HS-5 (cell line): ENCODE data around the gene KCNK15.
A peak's percentile ranks its signal among the peaks of the same experiment; 100 is the strongest.
"Not testable (repeated sequence)": the region's sequence is repeated elsewhere in the genome, so short reads cannot be mapped to it uniquely, and the experiment has no call there.

ENCODE experiments used
- DNase-seq: peaks from one replicate; pipeline ENCODE4 v3.0.0-alpha.2; 2012; ENCODE audit warnings: low read depth

KCNK15 gene

DNA sequence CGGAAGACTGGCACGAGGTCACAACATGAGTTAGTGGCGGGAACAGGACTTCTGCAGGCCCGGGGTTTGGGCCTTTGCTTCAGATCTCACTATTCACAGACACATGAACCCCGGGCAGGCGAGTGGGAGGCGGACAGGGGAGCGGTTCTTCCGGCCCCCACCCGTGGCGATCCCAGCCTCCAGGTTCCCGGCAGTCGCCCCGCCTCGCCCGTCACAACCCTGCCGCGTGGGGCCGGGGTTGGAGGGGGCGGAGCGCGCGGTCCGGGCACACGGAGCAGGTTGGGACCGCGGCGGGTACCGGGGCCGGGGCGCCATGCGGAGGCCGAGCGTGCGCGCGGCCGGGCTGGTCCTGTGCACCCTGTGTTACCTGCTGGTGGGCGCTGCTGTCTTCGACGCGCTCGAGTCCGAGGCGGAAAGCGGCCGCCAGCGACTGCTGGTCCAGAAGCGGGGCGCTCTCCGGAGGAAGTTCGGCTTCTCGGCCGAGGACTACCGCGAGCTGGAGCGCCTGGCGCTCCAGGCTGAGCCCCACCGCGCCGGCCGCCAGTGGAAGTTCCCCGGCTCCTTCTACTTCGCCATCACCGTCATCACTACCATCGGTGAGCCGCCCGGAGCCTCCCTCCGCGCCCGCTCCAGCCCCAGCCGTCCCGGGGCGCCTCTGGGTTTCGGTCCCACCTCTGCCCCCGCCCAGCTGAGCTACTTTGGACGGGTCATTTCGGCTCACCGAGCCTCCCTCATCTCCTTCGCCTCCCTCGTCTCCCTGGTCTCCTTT lies at the start of gene KCNK15:
TSS of gene KCNK15 (plus strand) at position 268 of the 769 bp plus-strand sequence. CDS start at position 314, 46 bp downstream.
- DNase-seq, result no peak

DNA sequence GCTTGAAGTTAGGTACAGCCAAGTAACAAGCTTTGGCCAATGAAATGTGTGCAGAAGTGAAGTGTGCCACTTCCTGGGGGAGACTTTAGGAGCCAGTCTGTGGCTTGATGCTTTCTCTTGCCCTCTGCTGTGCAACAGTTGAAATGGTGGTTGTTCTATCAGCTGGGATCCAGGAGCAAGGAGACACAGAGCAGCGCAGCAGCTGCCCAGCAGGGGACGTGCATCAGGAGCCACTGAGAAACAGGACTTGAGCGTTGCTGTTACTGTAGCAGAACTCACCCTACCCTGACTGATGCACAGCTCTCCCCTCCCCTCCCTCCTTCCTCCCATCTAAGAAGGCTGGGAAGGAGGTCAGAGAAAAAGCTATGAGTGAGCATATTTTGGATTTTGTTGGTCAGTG lies 49.4 kb upstream of the KCNK15 start:
- DNase-seq, result no peak

DNA sequence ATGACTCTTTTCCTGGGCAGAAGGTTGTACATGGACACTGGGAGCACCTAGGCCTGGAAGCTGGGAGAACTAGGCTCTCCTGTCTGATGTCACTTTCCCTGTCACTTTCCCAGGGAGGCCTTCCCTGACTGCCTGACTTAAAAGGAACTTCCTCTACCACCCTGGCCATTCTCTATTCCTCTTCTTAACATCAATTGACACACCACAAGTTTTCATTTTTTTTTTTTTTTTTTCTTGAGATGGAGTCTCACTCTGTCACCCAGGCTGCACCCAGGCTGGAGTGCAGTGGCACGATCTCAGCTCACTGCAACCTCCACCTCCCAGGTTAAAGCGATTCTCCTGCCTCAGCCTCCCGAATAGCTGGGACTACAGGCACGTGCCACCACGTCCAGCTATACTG lies 48.6 kb upstream of the KCNK15 start:
- DNase-seq, result not testable (repeated sequence)

DNA sequence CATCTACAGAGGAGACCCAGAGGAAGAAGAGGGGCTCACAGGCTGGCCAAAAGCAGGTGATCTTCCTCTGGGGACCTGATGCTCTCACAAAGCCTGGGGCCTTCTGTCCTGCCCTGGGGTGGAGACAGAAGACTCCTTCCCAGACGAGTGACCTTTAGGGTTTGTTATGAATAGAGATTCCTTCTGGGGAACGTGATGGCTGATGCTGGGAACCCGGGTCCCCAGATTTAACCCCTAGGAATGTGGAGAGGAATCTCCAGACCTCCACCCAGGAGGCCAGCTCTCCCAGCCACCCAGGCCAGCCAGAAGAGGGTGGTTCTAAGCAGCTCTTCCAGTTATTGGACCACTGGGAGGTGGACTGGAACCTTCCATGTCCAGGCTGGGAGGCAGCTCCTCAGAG lies 47.3 kb upstream of the KCNK15 start:
- DNase-seq, result no peak

DNA sequence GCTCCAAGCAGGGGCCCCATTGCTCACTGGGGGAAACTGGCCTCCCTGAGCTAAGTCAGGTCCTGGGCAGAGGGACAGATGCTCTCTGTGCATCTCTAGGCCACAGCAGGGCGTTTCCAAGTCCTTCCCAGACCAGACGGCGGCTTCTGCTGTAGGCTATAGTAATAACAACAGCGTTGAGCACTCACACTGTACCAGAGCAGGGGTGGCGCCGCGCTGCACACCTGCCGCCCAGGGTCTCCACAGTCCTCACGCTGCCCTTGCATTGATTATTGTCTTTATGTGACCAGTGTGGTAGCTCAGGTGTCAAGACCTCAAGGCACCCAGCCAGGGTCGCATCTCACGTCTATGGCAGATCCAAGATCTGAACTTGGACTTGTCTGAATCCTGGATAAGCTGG lies 45.4 kb upstream of the KCNK15 start:
- DNase-seq, result no peak

DNA sequence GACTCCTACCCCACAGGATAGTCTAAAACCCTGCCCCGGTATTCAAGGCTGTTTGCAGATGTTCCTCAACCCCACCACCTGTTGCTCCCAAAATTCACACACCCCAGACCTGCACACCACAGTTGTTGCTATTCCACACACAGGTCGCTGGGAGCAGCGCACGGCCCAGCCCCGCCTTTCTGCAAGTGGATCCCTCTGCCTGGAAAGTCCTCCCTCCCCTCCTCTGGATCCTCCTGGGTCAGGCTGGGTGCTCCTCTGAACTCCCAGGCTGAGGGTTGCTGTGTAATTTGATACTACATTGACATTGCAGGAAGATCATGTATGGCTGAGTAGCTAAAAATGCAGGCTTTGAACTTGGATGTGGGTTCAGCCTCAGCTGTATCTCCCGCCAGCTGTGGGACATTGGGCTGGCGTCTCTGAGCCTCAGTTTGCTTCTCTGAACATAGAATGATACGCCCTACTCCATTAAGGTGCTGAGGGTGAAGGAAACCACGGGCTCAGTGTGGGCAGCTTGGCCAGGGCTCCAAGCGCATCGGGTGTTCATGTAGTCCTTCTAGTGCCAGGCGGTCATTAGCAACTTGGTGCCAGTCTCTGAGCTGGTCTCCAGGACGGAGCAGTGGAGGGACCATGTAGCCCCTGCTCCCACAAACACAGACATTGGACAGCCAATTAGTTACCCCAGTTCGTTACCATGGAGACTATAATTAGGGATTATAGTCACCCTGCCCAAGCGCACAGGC lies 44.4 kb upstream of the KCNK15 start:
- DNase-seq, result no peak

DNA sequence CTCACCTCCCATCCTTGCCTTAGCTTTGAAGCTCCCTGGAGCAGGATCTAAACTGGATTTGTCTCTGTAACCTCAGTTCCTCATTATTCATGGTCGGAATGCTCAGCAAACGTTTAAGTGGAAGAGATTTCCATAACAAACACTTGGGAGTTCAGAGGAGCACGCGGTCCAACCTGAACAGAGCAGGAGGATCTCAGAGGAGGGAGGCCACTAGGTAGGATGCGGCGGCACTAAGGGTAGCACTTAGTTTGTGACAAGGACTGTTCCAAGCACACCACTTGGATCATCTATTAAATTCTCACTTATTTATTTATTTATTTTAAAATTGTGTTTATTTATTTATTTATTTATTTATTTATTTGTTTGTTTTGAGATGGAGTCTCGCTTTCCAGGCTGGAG lies 43.8 kb upstream of the KCNK15 start:
- no peak for DNase-seq

DNA sequence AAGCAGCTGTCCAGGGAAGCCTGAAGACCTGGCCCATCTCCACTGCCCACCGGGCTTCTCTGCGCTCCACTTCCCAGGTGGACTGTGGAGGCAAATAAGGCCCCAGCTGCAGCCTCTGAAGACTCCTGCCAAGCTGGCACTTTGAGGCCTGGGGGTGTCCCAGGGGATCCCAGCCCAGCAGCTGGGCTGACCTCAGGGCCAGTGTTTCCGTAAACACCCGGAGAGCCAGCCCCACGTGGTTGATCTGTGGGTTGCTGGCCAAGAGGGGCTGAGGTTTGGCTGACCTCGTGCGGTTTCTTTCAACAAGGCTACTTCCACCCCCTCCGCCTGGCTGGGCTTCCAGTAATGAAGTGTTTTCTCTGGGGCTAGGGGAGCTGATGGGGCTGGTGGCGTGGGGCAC lies 42.9 kb upstream of the KCNK15 start:
- DNase-seq, result peak; percentile 73

DNA sequence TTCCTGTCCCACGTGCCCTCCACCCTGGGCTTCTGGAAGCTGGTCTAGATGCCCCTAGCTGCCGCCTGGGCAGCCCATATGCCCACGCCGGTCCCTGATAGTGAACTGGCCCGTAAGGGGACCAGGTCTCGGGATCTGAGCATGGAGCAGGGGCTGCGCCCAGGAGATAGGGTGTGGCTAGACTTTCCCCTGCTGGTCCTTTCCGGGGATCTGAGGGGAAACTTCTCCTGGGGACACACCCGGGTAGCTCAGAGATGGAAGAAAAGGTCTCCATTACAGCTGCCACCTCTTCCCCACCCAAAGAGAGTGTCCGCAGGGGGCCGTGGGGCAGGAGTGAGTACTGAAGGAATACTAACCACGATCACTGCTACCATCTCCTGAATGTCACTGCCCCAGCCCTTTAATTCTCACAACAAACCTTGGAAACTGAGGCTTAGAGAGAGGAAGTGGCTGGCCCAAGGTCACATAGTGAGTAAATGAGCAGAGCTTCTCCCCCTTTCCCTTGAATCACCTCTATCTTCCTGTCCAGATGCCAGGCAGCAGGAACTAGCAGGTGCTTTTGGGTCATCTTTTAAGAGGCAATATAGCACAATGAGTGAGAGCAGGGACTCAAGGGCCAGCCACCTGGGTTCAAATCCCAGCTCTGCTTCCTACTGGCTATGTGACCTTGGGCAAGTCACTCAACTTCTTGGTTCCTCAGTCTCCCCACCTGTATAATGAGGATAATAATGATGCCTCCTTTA lies 42.3 kb upstream of the KCNK15 start:
- DNase-seq, result no peak

DNA sequence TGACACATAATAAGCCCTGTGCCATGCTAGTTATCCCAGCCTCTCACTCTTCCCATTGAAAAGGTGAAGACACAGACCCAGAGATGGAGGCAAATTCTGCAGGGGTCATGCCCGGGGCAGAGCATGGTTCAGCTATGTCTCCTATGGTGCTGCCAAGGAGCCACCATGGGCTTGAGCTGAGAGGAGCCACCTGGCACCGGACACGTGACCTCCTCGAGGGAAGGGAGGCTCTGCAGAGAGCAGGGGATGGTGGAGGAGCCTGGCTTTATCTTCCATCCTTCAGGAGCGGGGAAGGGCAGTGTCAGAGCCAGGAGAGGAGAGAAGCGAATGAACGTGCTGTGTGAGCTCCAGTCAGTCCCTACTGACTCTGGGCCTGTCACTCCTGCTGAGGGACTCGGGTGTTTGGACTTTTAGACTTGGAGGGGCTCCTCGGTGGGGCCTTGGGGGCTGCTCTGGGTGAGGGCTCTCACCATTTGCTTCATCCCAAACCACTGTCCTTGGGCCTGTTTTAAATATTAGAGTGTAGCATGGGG lies 41.6 kb upstream of the KCNK15 start:
- no peak for DNase-seq

DNA sequence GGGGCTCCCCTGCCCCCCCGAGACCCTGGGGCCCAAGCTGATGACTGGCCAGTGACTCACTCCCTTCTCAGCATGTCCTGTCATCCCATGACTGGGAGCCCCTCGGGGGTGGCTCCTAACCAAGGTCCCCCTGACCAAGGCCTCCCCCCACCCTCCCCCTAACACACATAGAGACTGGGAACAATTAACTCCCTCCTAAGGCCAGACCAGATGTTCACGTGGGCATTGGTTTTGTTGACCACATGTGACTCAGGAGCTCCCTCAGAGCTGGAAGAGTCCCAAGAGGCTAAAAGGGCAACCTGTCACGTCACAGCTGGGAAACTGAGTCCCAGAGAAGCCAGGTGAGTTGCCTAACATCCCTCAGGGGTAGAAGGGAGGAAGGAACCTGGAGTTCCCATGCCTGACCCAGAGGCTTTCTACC lies 41.1 kb upstream of the KCNK15 start:
- peak; percentile 94 for DNase-seq

DNA sequence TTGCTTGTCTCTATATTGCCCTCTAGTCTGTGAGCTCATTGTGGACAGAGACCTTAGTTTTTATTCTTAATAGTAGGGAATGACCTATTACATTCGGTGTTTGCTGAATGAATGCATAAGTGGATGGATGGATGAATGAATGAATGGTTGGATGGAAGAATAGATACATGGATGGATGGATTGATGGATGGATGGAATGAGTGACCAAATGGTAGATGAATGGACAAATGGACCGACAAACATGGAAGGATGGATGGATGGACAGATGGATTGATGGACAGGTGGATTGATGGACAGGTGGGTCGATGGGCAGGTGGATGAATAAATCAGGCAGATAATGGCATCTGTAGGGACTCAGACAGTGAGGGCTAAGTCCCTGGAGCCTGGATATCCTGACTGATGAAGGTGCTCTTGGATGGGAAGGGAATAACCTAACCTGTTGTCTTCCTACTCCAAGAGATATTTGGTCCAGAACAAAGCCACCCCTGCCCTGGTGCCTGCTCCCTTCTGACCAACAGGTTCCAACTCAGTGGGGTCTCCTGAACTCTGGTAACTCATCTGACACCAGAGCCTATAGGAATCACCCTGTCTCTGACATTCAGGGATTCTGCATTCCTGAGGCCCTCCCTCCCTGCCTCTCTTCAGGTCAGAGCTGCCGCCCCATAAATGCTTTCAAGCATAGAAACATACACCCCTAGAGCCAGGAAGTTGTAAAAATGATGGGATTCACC lies 40.1 kb upstream of the KCNK15 start:
- DNase-seq, result no peak

DNA sequence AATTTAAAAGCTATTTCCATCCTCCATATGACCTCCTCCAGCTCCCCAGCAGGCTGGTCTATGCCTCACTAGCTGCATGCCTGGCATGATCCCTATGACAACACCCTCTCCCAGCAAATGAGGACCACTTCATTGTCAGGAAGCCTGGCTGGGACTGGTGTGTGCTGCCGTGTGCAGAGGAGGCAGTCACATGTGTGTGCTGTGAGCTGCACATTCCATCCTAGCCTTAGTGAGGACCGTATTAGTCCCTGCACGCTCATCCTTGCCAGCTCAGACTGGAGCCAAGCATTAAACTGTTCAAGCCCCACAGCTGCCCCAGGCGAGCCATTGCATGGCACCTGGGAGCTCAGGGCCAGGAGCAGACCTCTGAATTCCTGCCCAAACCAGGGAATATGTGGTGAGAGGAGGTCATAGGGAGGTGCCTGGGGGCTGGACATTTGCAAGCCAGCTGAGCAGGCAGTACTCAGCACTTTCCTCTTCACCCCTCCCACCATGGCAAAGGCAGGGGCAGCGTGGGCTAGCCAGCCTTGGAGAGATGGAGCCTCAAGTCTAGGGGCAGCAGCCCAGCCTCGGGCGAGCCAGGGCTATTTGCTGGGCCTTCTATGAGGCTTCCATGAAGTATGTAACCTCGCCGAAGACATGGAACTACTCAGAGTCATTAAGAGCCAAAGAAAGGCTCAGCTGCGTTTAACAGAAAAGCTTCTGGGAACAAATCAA lies 39.2 kb upstream of the KCNK15 start:
- peak; percentile 48 for DNase-seq

DNA sequence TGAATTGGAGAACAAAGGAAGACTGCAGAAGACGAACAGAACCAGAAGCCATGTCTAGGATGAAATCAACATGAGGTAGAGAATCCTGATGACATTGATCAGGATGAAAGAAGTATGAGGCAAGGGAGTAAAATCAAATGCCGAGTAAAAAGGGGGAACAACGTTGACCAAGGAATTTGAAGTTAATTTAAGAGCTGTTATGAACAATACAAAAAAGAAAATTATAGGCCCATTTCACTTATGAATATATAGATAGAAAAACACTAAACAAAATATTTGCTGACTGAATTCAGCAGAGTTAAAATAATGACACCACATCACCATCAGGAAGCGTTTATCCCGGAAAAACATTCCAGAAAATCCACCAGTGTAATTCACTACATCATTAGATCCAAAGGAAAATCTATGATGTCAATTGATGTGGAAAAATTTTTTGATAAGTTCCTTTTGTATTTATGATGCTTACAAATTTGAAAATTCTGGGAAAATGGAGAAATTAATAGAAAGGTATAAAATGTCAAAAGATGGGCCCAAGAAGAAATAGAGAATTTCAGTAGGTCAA lies 38.6 kb upstream of the KCNK15 start:
- DNase-seq, result no peak

DNA sequence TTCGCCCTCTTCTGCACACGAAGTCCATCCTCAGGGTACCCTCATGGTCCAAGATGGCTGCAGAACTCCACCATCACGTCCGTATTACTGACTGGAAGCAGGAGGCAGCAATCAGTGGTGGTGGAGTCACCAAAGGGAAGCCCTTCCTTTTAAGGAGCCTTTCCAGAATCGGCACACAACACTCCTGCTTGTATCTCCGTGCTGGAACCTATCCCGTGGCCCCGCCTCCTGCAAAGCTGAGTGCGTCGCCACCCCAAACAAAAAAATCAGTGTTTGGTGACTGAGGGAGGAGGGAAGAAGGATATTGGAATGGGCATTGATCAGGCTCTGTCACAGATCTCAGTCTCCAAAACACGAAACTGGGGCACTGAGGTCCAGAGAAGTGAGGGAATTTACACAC lies 36.3 kb upstream of the KCNK15 start:
- DNase-seq, result no peak

DNA sequence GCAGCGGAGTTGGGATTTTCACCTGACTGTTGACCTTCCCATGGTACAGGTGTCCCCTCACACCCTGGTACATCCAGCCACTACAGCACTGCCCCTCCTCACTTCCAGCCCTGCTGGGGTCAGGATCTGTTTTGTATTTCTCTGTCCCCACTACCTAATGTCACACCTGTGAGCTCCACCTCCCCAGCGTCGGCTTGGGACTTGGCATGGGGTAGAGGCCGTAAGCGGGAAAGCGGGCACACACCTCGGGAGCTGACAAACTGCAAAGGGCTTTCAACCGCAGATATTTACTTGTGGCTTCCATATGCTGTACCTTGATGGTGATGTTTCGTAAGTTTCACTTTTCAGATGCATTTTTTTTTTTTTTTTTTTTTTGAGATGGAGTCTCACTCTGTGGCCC lies 35.9 kb upstream of the KCNK15 start:
- no peak for DNase-seq

DNA sequence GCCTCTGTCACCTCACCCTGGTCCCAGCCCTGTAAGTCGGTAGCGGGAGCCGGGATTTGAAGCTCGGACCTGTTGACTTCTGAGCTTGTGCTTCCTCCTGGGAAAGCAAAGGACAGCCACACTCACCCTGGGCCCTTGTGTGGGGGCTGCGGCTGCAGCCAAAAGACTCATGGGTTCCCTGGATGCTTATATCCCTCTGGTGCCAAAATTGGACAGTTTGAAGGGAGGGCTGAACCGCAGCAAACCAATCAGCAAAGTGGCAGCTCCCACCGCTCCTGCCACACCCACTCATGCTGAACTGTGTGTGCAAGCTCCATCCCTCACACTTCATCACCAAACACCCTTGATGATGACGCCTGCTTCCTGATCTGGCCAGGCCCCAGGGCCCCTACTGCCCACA lies 34.4 kb upstream of the KCNK15 start:
- no peak for DNase-seq

DNA sequence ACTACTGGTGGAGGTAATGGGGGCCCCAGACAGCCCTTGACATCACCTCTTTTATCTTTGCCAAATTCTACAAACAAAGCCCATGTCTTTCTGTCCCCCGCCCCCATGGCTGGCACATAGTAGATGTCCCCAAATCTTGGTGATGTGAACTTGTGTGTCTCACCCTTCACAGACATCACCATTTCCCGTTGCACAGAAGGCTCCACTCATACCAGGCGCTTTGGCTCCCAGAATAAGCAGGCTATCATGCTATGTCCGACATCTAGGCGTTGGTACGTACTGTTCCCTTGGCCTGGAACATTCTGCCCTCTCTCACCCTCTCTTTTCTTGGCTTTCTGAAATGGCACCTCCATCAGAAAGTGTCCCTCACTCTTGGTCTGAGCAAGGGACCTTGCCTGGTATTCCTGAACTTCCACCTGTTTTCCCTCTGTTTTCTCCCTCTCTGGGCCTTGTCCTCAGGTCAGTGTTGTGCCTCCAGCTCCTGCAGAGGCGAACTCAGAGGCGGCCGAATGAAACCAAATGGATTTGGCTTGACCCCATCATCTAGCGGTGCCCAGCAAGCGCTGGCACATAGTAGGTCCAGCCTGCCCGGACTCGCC lies 31.5 kb upstream of the KCNK15 start:
- DNase-seq, result no peak

DNA sequence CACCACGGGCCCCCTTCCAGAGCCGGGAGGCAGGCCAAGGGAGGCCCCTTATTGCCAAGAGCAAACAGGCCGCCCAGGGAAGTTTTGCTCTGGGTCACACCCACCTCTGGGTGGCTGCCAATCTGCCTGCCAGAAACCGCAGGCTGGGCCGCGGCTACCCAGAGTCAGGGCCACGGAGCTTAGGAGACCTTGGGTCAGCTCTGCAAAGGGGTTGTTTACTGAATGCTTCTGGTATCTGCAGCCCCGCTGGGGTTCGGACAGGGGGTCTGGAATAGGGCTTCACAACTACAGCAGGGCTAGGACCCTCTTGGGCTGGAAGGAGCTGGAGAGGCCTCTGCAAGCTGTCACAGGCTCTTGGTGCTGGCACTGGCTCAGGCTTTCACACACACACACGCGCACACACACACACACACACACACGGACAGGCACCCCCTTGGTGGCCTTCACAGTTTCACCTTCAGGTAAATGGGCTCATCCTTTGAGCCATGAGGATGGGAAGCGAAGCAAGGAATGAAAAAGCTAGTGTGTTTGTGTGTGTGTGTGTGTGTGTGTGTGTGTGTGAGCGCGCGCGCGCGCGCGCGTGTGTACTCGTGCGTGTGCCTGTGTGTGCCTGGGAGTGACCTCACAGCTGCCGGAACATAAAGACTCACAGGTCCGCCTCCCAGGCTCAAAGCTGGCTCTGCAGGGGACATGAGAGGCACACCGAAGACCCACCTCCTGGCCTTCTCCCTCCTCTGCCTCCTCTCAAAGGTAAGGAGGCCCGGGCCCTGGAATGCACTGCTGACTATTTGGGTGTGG lies 30.8 kb upstream of the KCNK15 start, which contains the start of gene CCN5:
TSS of gene CCN5 (plus strand) at position 669 of the 798 bp plus-strand sequence. CDS start at position 691, 22 bp downstream.
- no peak for DNase-seq
